GM12872 (cell line): ENCODE results near the gene SCYGR2.

ENCODE experiments used
- CTCF ChIP-seq: IDR thresholded peaks from 3 replicates; pipeline ENCODE4 v1.5.1; 2011; ENCODE audit warnings: low read depth, mild to moderate bottlenecking, low read length, moderate library complexity; ENCODE audit not compliant: insufficient read depth

The SCYGR2 gene

GRCh38 chr2:227576812-227577211 is 21.9 kb upstream of the SCYGR2 start:
- TF ChIP-seq CTCF = no peak

- no peak for TF ChIP-seq CTCF
Measured at GRCh38 chr2:227577555-227577954, 21.1 kb upstream of the SCYGR2 start.

- peak; percentile 21; the same call in 1 of the 3 replicates for TF ChIP-seq CTCF
Measured at GRCh38 chr2:227578642-227579041, 20.1 kb upstream of the SCYGR2 start.

- TF ChIP-seq CTCF = no peak
Measured at GRCh38 chr2:227579791-227580190, 18.9 kb upstream of the SCYGR2 start.

GRCh38 chr2:227582369-227582768 is 16.3 kb upstream of the SCYGR2 start:
- TF ChIP-seq CTCF = no peak

- TF ChIP-seq CTCF = no peak
Measured at GRCh38 chr2:227592694-227593387, 5.9 kb upstream of the SCYGR2 start.

GRCh38 chr2:227595797-227596196 is 2.9 kb upstream of the SCYGR2 start:
- TF ChIP-seq CTCF = no peak
